WTC11 (cell line): ENCODE data around the gene GNGT2. TPM values are rescaled to one million over a fixed set of nuclear protein-coding genes. Genes with fewer than 3 reads are reported as not detected.
A peak's percentile ranks its signal among the peaks of the same experiment; 100 is the strongest.

Experiments used
- ATAC-seq: fragments of 200-7000 bp; cut with Tn5 transposase; 2 replicates; pipeline ENCODE4 v1.10.0; 2021; ENCODE audit warnings: mild to moderate bottlenecking, moderate library complexity
- CTCF ChIA-PET: fragments of 300-600 bp; sonication (Branson Sonifier 250); formaldehyde crosslinking; loops from one replicate; lab custom pipeline; 2021; ENCODE audit warnings: antibody characterized with exemption; lab: Charles Lee
- POLR2A ChIA-PET: fragments of 350-600 bp; sonication (Branson Sonifier 250); formaldehyde crosslinking; loops from one replicate; lab custom pipeline; 2021; ENCODE audit warnings: antibody characterized with exemption; lab: Charles Lee
- DNase-seq: peaks from one replicate; pipeline ENCODE4 v3.0.0; 2021; ENCODE audit warnings: low spot score
- H3K27ac Mint-ChIP-seq: 2 replicates; pipeline ENCODE4 v1.8.0; 2021; ENCODE audit warnings: mixed read lengths
- H3K27me3 Mint-ChIP-seq: 2 replicates; pipeline ENCODE4 v1.8.0; 2021; ENCODE audit warnings: low read depth, mild to moderate bottlenecking, moderate library complexity, mixed read lengths
- H3K36me3 Mint-ChIP-seq: 2 replicates; pipeline ENCODE4 v1.8.0; 2021; ENCODE audit warnings: mixed read lengths
- H3K4me1 Mint-ChIP-seq: 2 replicates; pipeline ENCODE4 v1.8.0; 2022; ENCODE audit warnings: mixed read lengths
- H3K4me3 Mint-ChIP-seq: 2 replicates; pipeline ENCODE4 v1.8.0; 2021; ENCODE audit warnings: mild to moderate bottlenecking, moderate library complexity, mixed read lengths
- H3K9me3 Mint-ChIP-seq: 2 replicates; pipeline ENCODE4 v1.8.0; 2021; ENCODE audit warnings: mixed read lengths
- ARID4B ChIP-seq: sonication (generic); formaldehyde crosslinking; IDR thresholded peaks from 2 replicates; pipeline ENCODE4 v1.8.0; 2023; ENCODE audit warnings: missing genetic modification reagents, mild to moderate bottlenecking, borderline replicate concordance
- ATF2 ChIP-seq: sonication (generic); formaldehyde crosslinking; IDR thresholded peaks from 2 replicates; pipeline ENCODE4 v1.8.1; 2022; ENCODE audit warnings: low read depth, missing genetic modification reagents, borderline replicate concordance
- CREM ChIP-seq: sonication (generic); formaldehyde crosslinking; IDR thresholded peaks from 2 replicates; pipeline ENCODE4 v1.8.1; 2022; ENCODE audit warnings: mild to moderate bottlenecking, missing genetic modification reagents, moderate library complexity
- HMGXB4 ChIP-seq: sonication (generic); formaldehyde crosslinking; IDR thresholded peaks from 2 replicates; pipeline ENCODE4 v1.8.1; 2023; ENCODE audit warnings: mild to moderate bottlenecking, moderate library complexity, missing genetic modification reagents
- PRRX2 ChIP-seq: fragments of 250-450 bp; sonication (Bioruptor Pico); IDR thresholded peaks from 2 replicates; pipeline ENCODE4 v1.8.0; 2021; ENCODE audit warnings: mild to moderate bottlenecking
- RELA ChIP-seq: sonication (generic); formaldehyde crosslinking; IDR thresholded peaks from 2 replicates; pipeline ENCODE4 v1.8.1; 2022; ENCODE audit warnings: missing genetic modification reagents, mild to moderate bottlenecking, borderline replicate concordance
- RORB ChIP-seq: fragments of 250-450 bp; sonication (Bioruptor Pico); IDR thresholded peaks from 2 replicates; pipeline ENCODE4 v1.9.0; 2021; ENCODE audit warnings: mild to moderate bottlenecking
- SMAD3 ChIP-seq: sonication (generic); formaldehyde crosslinking; IDR thresholded peaks from 2 replicates; pipeline ENCODE4 v1.8.0; 2022; ENCODE audit warnings: missing genetic modification reagents, mild to moderate bottlenecking, borderline replicate concordance
- USF2 ChIP-seq: sonication (generic); formaldehyde crosslinking; IDR thresholded peaks from 2 replicates; pipeline ENCODE4 v1.8.1; 2023; ENCODE audit warnings: mild to moderate bottlenecking, missing genetic modification reagents, moderate library complexity
- ZNF121 ChIP-seq: sonication (generic); formaldehyde crosslinking; IDR thresholded peaks from 2 replicates; pipeline ENCODE4 v1.8.0; 2023; ENCODE audit warnings: missing genetic modification reagents
- ZNF138 ChIP-seq: sonication (generic); formaldehyde crosslinking; conservative IDR thresholded peaks from 2 replicates; pipeline ENCODE4 v1.8.1; 2022; ENCODE audit warnings: mild to moderate bottlenecking, moderate library complexity, missing genetic modification reagents
- ZNF232 ChIP-seq: sonication (generic); formaldehyde crosslinking; IDR thresholded peaks from 2 replicates; pipeline ENCODE4 v1.8.0; 2022; ENCODE audit warnings: mild to moderate bottlenecking, missing genetic modification reagents
- ZNF317 ChIP-seq: sonication (generic); formaldehyde crosslinking; IDR thresholded peaks from 2 replicates; pipeline ENCODE4 v1.8.1; 2023; ENCODE audit warnings: low read depth, mild to moderate bottlenecking, moderate library complexity, missing genetic modification reagents, borderline replicate concordance
- ZNF396 ChIP-seq: fragments of 250-450 bp; sonication (Bioruptor Pico); IDR thresholded peaks from 2 replicates; pipeline ENCODE4 v1.8.0; 2021; ENCODE audit warnings: mild to moderate bottlenecking, moderate library complexity, borderline replicate concordance
- ZNF671 ChIP-seq: fragments of 250-450 bp; sonication (Bioruptor Pico); IDR thresholded peaks from 2 replicates; pipeline ENCODE4 v1.8.0; 2021; ENCODE audit warnings: mild to moderate bottlenecking
- total RNA-seq: library from RNA; stranded (reverse); gene quantifications from 3 replicates; pipeline ENCODE4 v1.2.3, GENCODE V29; 2021

Gene GNGT2
- total RNA-seq, 1 experiment from 2014 or later = 0.70 TPM

GRCh38 chr17:49214676-49215360 is 4.4 kb upstream of the GNGT2 start:
- Mint-ChIP-seq H3K9me3 (no peaks in the 10 kb centered on the region), H3K27me3 (peaks cover 11% of the 10 kb centered on the region; the same call in 1 of the 2 replicates), H3K36me3 (no peaks in the 10 kb centered on the region), H3K4me3 (no peak overlapping the region), H3K4me1 (peaks cover 47% of the 10 kb centered on the region), H3K27ac (0 out of 2 replicates have a peak overlapping the region, but pooled peaks have one; percentile 39)
- ATAC-seq = no peak
- no peak for DNase-seq
- ChIA-PET CTCF (interaction anchor here (1.3 to 1.7 kb wide), 2 partner anchors 13 to 62 kb away, joined by 3 read pairs; no protein-coding TSS in a partner anchor), POLR2A (no interaction called here)
- TF ChIP-seq RELA (CRISPR knock-in tag) = no peak
- TF ChIP-seq ZNF121 (CRISPR knock-in tag) = no peak
- no peak for TF ChIP-seq ZNF138
- TF ChIP-seq ARID4B (CRISPR knock-in tag) = no peak
- no peak for TF ChIP-seq USF2
- TF ChIP-seq ZNF671 (CRISPR knock-in tag) = no peak
- TF ChIP-seq CREM = no peak
- no peak for TF ChIP-seq RORB
- no peak for TF ChIP-seq SMAD3 (CRISPR knock-in tag)
- no peak for TF ChIP-seq ATF2 (CRISPR knock-in tag)
- TF ChIP-seq PRRX2 = no peak
- TF ChIP-seq ZNF396 (CRISPR knock-in tag) = no peak
- no peak for TF ChIP-seq ZNF317 (CRISPR knock-in tag)
- no peak for TF ChIP-seq ZNF232

GRCh38 chr17:49213847-49214246 is 3.5 kb upstream of the GNGT2 start:
- no peak overlapping the region for H3K27ac Mint-ChIP-seq
- no peaks in the 10 kb centered on the region for H3K36me3 Mint-ChIP-seq
- peaks cover 55% of the 10 kb centered on the region for H3K4me1 Mint-ChIP-seq
- TF ChIP-seq HMGXB4 (CRISPR knock-in tag) = no peak
- H3K4me3 Mint-ChIP-seq = no peak overlapping the region
- DNase-seq (no peak), ATAC-seq (no peak)
- CTCF ChIA-PET = interaction anchor here (1.3 kb wide), 1 partner anchor 63 kb away, joined by 3 read pairs; no protein-coding TSS in a partner anchor
- POLR2A ChIA-PET = interaction anchor here (0.6 kb wide), 1 partner anchor 287 kb away, joined by 3 read pairs; no protein-coding TSS in a partner anchor
- no peaks in the 10 kb centered on the region for H3K9me3 Mint-ChIP-seq
- peaks cover 12% of the 10 kb centered on the region; the same call in 1 of the 2 replicates for H3K27me3 Mint-ChIP-seq
